ENCODE measurements around the gene KCNMA1. TPM values are rescaled to one million over a fixed set of nuclear protein-coding genes. Genes with fewer than 3 reads are reported as not detected.
A peak's percentile ranks its signal among the peaks of the same experiment; 100 is the strongest.

KCNMA1 gene
- total RNA-seq, 1 experiment from 2014 or later, result 0.70 TPM

- DNase-seq, result peak; percentile 63 to 71
- no peak overlapping the region for H3K27ac ChIP-seq
- BruUV-seq (replicated peaks), result no TSS peak
- H3K79me2 ChIP-seq (ENCODE audit: low read depth), result no peaks in the 10 kb centered on the region
- H3K4me2 ChIP-seq, result no peak overlapping the region
- CTCF ChIA-PET, result interaction anchor here (0.5 to 1.8 kb wide), 6 partner anchors 75 to 583 kb away, joined by 3 to 13 read pairs (median 3); no protein-coding TSS in a partner anchor
- no peaks in the 10 kb centered on the region for H3K36me3 ChIP-seq (ENCODE audit: low read depth)
- intact Hi-C loops (cut with micrococcal nuclease; ENCODE audit: unreplicated experiment), result loop anchor here (1.0 to 10.0 kb wide), 7 partner anchors 81 to 583 kb away; no protein-coding TSS in a partner anchor
- H3K4me1 ChIP-seq (replicated peaks; ENCODE audit: insufficient read depth), result peaks cover 6% of the 10 kb centered on the region
- peaks cover 3% of the 10 kb centered on the region for H3F3A ChIP-seq (ENCODE audit: insufficient read depth, low read depth)
- no peaks in the 10 kb centered on the region for H3K9me2 ChIP-seq (ENCODE audit: insufficient read depth)
- H4K20me1 ChIP-seq (ENCODE audit: insufficient read depth), result no peaks in the 10 kb centered on the region
- H3K4me3 ChIP-seq, result no peak overlapping the region
- TF ChIP-seq CTCF (conservative IDR thresholded peaks at IDR 0.05) (peak; percentile 98), EZH2 (IDR thresholded peaks at IDR 0.05; ENCODE audit: low read depth) (no peak)
- no peaks in the 10 kb centered on the region for H3K27me3 ChIP-seq (ENCODE audit: insufficient read depth, low read depth)
- H3K9me3 ChIP-seq (ENCODE audit: insufficient read depth, low read depth), result no peaks in the 10 kb centered on the region
- H2AFZ ChIP-seq, result no peak overlapping the region
- POLR2A ChIA-PET (ENCODE audit: unreplicated experiment), result no interaction called here
Observed at GRCh38 chr10:77173615-77174461, 463.8 kb downstream of the KCNMA1 start.

GRCh38 chr10:77172086-77172485, 465.5 kb downstream of the KCNMA1 start:
- CTCF ChIA-PET, result interaction anchor here (1.0 to 1.3 kb wide), 2 partner anchors 472 to 542 kb away, joined by 3 to 7 read pairs; no protein-coding TSS in a partner anchor
- Histone ChIP-seq H3K9me3 (ENCODE audit: insufficient read depth, low read depth) (no peaks in the 10 kb centered on the region), H3K4me3 (no peak overlapping the region), H3K36me3 (ENCODE audit: low read depth) (no peaks in the 10 kb centered on the region), H3K79me2 (ENCODE audit: low read depth) (no peaks in the 10 kb centered on the region), H3K4me2 (no peak overlapping the region), H3K4me1 (replicated peaks; ENCODE audit: insufficient read depth) (peaks cover 21% of the 10 kb centered on the region), H3K9me2 (ENCODE audit: insufficient read depth) (no peaks in the 10 kb centered on the region), H2AFZ (no peak overlapping the region), H3F3A (ENCODE audit: insufficient read depth, low read depth) (peaks cover 14% of the 10 kb centered on the region), H4K20me1 (ENCODE audit: insufficient read depth) (no peaks in the 10 kb centered on the region), H3K27me3 (ENCODE audit: insufficient read depth, low read depth) (no peaks in the 10 kb centered on the region), H3K27ac (no peak overlapping the region)
- TF ChIP-seq EZH2 (IDR thresholded peaks at IDR 0.05; ENCODE audit: low read depth) (no peak), CTCF (conservative IDR thresholded peaks at IDR 0.05) (no peak)
- BruUV-seq (replicated peaks), result no TSS peak
- DNase-seq, result no peak
- POLR2A ChIA-PET (ENCODE audit: unreplicated experiment), result no interaction called here
- intact Hi-C loops (cut with micrococcal nuclease; ENCODE audit: unreplicated experiment), result loop anchor here (10.0 kb wide), 2 partner anchors 83 to 343 kb away; no protein-coding TSS in a partner anchor

DNA sequence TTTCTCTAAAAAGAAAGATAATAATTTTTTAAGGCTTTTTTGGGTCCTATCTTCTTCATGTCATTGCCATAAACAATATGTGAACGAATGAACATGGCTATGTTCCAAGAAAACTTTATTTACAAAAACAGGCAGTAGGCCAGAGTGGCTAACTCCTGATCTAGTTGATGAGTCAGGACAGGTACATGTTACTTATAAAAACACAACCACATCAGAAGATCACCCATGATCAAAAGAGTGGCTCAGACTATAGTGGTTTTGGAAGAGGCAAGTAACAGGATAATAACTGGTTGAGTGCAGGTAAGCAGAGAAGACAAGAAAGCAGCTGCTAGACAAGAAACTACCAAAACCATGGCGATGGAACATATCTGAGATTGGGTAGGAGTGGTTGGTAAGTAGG, 468.7 kb downstream of the KCNMA1 start:
- DNase-seq, result no peak
- Histone ChIP-seq H3K9me2 (ENCODE audit: insufficient read depth) (no peaks in the 10 kb centered on the region), H3K27ac (peak overlapping the region; percentile 24; the same call in 1 of the 2 replicates), H3K4me3 (no peak overlapping the region), H3F3A (ENCODE audit: insufficient read depth, low read depth) (peaks cover 14% of the 10 kb centered on the region), H2AFZ (no peak overlapping the region), H3K9me3 (ENCODE audit: insufficient read depth, low read depth) (no peaks in the 10 kb centered on the region), H3K4me1 (replicated peaks; ENCODE audit: insufficient read depth) (peaks cover 37% of the 10 kb centered on the region), H3K4me2 (peak overlapping the region; percentile 26; the same call in 1 of the 2 replicates), H3K36me3 (ENCODE audit: low read depth) (no peaks in the 10 kb centered on the region), H4K20me1 (ENCODE audit: insufficient read depth) (no peaks in the 10 kb centered on the region), H3K79me2 (ENCODE audit: low read depth) (no peaks in the 10 kb centered on the region), H3K27me3 (ENCODE audit: insufficient read depth, low read depth) (no peaks in the 10 kb centered on the region)
- intact Hi-C loops (cut with micrococcal nuclease; ENCODE audit: unreplicated experiment), result loop anchor here (10.0 kb wide), 1 partner anchor 856 kb away; the partner anchor contains the start of gene POLR3A
- no TSS peak for BruUV-seq (replicated peaks)
- ChIA-PET CTCF (interaction anchor here (0.6 to 1.4 kb wide), 4 partner anchors 33 to 588 kb away, joined by 3 to 5 read pairs (median 4); no protein-coding TSS in a partner anchor), POLR2A (ENCODE audit: unreplicated experiment) (no interaction called here)
- TF ChIP-seq EZH2 (IDR thresholded peaks at IDR 0.05; ENCODE audit: low read depth), result no peak
- no peak for TF ChIP-seq CTCF (conservative IDR thresholded peaks at IDR 0.05)

Data from PC-9 (cell line).